ENCODE measurements around the gene CHPF2. TPM values are rescaled to one million over a fixed set of nuclear protein-coding genes. Genes with fewer than 3 reads are reported as not detected.

The CHPF2 gene
- total RNA-seq, 1 experiment from 2014 or later: 31.1 TPM

- no peak for DNase-seq (ENCODE audit: low spot score)
- in situ Hi-C loops (cut with HindIII; ENCODE audit: low sequenced_read_pairs): no loop called here
Observed at GRCh38 chr7:151202836-151203235, 29.4 kb upstream of the CHPF2 start.

DNA sequence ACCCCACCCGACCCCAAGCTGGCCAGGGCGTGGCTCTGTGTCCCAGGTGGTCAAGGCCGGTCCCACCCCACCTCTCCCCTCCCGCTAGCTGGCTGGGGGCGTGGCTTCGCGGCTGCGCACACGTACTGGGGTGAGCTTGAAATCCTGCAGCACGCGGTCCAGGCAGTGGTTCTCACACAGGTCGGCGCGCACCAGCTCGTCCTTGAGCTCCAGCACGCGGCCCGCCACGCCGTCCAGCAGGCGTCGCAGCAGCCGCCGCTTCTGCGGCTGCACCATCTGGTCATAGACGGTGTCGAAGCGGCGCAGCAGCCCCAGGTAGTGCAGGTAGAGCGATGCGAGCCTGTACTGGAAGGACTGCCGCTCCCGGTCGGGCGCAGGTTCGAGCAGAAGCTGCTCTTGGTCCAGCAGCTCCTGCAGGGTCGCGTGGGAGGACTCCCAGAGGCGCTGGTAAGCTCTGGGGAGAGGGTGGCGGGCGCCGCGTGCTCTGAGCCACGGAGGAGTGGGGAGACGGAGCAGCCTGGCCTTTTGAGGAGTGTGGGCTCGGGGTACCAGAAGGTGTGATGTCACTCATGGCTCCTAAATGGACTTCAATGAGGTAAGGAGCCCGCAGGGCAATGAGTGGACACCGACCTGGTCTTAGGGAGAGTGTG lies 27.8 kb upstream of the CHPF2 start:
- in situ Hi-C loops (cut with HindIII; ENCODE audit: low sequenced_read_pairs): loop anchor here (5.0 kb wide), 1 partner anchor 57 kb away; no protein-coding TSS in a partner anchor
- DNase-seq (ENCODE audit: low spot score): no peak

DNA sequence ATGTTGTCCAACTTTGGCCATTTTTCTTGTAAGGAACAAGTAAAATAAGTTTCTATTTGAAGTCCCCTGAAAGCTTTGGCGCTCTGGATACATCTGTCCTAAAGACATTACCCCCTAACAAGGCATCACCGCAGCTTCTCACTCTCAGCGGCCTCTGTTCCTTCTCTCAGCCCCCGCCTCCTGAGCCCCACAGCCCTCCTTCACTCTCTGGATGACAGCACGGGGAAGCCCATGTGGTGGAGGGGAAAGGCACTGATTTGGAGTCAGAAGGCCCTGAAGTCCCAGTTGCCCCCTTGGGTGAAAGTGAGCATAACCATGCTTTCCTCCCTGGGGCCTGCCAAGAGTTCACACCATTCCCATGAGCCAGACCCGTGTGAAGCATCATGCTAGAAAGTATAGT lies 26.6 kb upstream of the CHPF2 start:
- no peak for DNase-seq (ENCODE audit: low spot score)
- in situ Hi-C loops (cut with HindIII; ENCODE audit: low sequenced_read_pairs): loop anchor here (5.0 kb wide), 1 partner anchor 58 kb away; no protein-coding TSS in a partner anchor

DNA sequence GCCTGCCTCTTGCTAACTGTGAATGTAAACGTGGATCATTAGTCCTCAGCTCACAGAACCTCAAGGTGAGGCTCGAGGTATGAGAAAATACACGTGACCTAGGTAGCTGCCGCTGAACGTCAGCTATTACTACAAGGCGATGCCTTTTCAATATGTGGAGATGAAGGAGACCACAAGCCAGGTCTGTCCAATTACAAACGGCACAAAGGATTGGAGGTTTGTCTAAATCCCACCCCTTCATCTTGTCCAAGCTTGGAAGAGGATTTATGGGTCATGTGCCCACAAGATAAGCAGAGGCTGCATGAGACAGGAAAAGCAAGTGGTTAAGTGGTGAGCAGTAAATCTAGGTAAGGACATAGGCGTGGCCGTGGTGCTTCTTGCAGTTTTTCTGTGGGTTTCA lies 25.4 kb upstream of the CHPF2 start:
- in situ Hi-C loops (cut with HindIII; ENCODE audit: low sequenced_read_pairs): loop anchor here (5.0 kb wide), 1 partner anchor 60 kb away; no protein-coding TSS in a partner anchor

GRCh38 chr7:151207315-151207714 lies 25.0 kb upstream of the CHPF2 start:
- in situ Hi-C loops (cut with HindIII; ENCODE audit: low sequenced_read_pairs): loop anchor here (5.0 kb wide), 1 partner anchor 60 kb away; no protein-coding TSS in a partner anchor

More for the DNA sequence above, 25.4 kb upstream of the CHPF2 start:
- no peak for DNase-seq (ENCODE audit: low spot score)

DNA sequence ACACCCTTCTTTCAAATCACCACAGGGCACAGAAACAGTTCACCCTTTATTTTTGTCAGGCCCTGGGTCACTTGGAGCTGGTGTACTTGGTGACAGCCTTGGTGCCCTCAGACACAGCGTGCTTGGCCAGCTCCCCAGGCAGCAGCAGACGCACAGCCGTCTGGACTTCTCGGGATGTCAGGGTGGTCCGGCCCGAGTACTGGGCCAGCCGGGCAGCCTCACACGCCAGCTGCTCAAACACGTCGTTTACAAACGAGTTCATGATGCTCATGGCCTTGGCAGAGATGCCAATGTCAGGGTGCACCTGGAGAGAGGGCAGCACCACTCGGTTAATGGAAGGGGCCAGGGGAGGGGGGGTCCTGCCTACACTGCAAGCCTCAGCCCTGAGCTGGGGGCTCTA lies 24.5 kb upstream of the CHPF2 start:
- no peak for DNase-seq (ENCODE audit: low spot score)
- in situ Hi-C loops (cut with HindIII; ENCODE audit: low sequenced_read_pairs): loop anchor here (5.0 kb wide), 1 partner anchor 61 kb away; no protein-coding TSS in a partner anchor

More at GRCh38 chr7:151207315-151207714, 25.0 kb upstream of the CHPF2 start:
- no peak for DNase-seq (ENCODE audit: low spot score)

- no peak for DNase-seq (ENCODE audit: low spot score)
Observed at GRCh38 chr7:151208253-151208862, 23.9 kb upstream of the CHPF2 start.

GRCh38 chr7:151209588-151209987 lies 22.7 kb upstream of the CHPF2 start:
- in situ Hi-C loops (cut with HindIII; ENCODE audit: low sequenced_read_pairs): loop anchor here (5.0 kb wide), 1 partner anchor 62 kb away; no protein-coding TSS in a partner anchor

More at GRCh38 chr7:151208253-151208862, 23.9 kb upstream of the CHPF2 start:
- in situ Hi-C loops (cut with HindIII; ENCODE audit: low sequenced_read_pairs): loop anchor here (5.0 kb wide), 1 partner anchor 61 kb away; no protein-coding TSS in a partner anchor

DNA sequence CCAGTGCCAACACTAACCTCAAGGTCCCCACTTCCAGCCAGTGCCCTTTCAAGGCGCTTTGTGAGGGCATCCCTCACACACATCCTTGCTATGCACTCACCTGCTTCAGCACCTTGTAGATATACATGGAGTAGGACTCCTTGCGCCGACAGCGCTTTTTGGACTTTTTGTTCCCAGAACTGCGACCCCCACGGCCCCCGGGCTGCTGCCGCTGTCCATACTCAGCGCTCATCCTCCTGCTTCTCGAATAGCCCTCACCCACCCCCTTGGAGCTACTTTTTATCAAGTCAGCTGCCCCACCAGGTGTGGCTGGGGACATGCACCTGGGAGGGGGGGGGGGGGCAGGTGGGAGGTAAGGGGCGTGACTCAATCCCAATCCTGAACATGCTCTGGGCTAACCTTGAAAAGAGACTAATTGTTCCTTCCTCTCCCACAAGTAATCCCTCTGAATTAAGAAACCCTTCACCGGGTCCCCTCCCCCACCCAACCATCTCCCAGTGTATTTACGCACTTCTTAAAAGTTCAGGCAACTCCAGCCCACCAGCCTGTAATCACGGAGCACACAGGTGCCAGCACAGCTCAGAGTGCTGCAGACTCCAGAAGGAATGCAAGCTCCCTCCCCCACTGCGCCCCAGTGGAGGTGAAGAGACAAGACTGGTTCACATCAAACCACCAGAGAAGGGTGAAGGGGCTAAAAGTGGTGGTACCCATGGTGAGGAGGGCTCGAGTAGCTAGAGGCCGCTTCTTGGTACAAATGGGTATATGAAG lies 22.0 kb upstream of the CHPF2 start, which contains the start of gene H2BK1:
Gene H2BK1, minus strand, starts transcription at position 402 of the 768 bp plus-strand sequence. Its CDS starts 170 bp downstream, at position 232.
- DNase-seq (ENCODE audit: low spot score): no peak
- in situ Hi-C loops (cut with HindIII; ENCODE audit: low sequenced_read_pairs): no loop called here

More at GRCh38 chr7:151209588-151209987, 22.7 kb upstream of the CHPF2 start:
- DNase-seq (ENCODE audit: low spot score): no peak

GRCh38 chr7:151211155-151211772 lies 21.0 kb upstream of the CHPF2 start:
- in situ Hi-C loops (cut with HindIII; ENCODE audit: low sequenced_read_pairs): no loop called here
- DNase-seq (ENCODE audit: low spot score): no peak

DNA sequence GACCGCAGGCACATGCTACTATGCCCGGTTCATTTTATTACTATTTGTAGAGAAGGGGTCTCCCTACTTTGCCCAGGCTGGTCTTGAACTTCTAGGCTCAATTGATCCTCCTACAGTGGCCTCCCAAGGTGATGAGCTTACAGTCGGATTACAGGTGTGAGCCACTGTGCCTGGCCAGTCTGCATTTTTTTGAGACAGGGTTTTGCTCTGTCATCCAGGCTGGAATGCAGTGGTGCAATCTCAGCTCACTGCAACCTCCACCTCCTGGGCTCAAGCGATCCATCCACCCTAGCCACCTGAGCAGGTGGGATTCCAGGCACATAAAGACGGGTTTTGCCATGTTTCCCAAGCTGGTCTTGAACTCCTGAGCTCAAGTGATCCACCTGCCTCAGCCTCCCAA lies 19.7 kb upstream of the CHPF2 start:
- DNase-seq (ENCODE audit: low spot score): no peak
- in situ Hi-C loops (cut with HindIII; ENCODE audit: low sequenced_read_pairs): no loop called here

DNA sequence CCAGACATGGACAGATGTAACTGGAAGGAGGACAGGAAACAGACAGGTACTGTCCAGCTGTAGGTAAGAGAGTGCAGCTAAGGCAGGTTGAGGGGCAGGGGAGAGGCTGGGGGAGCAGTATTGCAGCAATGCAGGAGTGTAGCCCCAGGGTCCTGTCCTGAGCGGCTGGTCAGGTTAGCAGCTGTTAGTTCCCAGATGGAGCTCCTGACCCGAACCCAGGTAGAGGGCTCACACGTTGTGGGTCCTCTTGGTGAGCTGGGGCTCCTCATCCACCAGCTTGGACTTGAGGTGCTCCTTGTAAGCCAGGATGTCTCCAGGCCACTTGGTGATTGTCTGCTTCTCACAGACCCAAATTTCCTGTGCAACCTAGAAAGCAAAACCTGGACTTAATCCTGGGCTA lies 18.5 kb upstream of the CHPF2 start:
- in situ Hi-C loops (cut with HindIII; ENCODE audit: low sequenced_read_pairs): no loop called here
- DNase-seq (ENCODE audit: low spot score): no peak

GRCh38 chr7:151215396-151215795 lies 16.9 kb upstream of the CHPF2 start:
- in situ Hi-C loops (cut with HindIII; ENCODE audit: low sequenced_read_pairs): no loop called here

GRCh38 chr7:151218170-151218569 lies 14.1 kb upstream of the CHPF2 start:
- in situ Hi-C loops (cut with HindIII; ENCODE audit: low sequenced_read_pairs): no loop called here
- no peak for DNase-seq (ENCODE audit: low spot score)

More at GRCh38 chr7:151215396-151215795, 16.9 kb upstream of the CHPF2 start:
- no peak for DNase-seq (ENCODE audit: low spot score)

GRCh38 chr7:151223728-151224127 lies 8.6 kb upstream of the CHPF2 start:
- in situ Hi-C loops (cut with HindIII; ENCODE audit: low sequenced_read_pairs): no loop called here
- DNase-seq (ENCODE audit: low spot score): no peak

- DNase-seq (ENCODE audit: low spot score): no peak
- in situ Hi-C loops (cut with HindIII; ENCODE audit: low sequenced_read_pairs): no loop called here
Observed at GRCh38 chr7:151225948-151226510, 6.3 kb upstream of the CHPF2 start.

- DNase-seq (ENCODE audit: low spot score): no peak
- in situ Hi-C loops (cut with HindIII; ENCODE audit: low sequenced_read_pairs): no loop called here
Observed at GRCh38 chr7:151226560-151226874, 5.8 kb upstream of the CHPF2 start.

GRCh38 chr7:151226875-151227782 lies 5.2 kb upstream of the CHPF2 start, which contains the start of gene ABCF2:
Gene ABCF2, minus strand, starts transcription at chr7:151227205. Its CDS starts 747 bp downstream, at chr7:151226458.
- in situ Hi-C loops (cut with HindIII; ENCODE audit: low sequenced_read_pairs): no loop called here
- DNase-seq (ENCODE audit: low spot score): peak; percentile 99
